Measurements from ENCODE around the gene TK2. TPM values are rescaled to one million over a fixed set of nuclear protein-coding genes. Genes with fewer than 3 reads are reported as not detected.

Gene TK2
- total RNA-seq, 2 experiments from 2014 or later: 3.6 to 5.1 TPM

DNA sequence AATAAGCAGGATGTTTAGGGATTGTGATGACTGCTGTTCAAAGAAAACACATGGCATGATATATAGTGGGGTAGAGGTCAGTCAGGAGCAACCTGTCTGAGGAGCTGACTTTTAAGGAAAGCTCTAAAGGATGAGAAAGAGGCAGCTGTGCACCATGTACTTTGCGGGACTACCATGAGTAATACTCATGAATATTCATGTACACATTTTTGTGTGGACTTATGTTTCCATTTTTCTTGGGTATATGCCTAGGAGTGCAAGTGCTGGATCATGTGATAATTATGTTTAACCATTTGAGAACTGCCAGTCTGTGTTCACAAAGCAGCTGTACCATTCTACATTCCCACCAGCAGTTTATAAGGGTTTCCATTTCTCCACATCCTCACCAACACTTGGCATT, 87.0 kb downstream of the TK2 start:
- H3K27me3 Mint-ChIP-seq: peaks cover 45% of the 10 kb centered on the region
- CTCF ChIA-PET: no interaction called here

DNA sequence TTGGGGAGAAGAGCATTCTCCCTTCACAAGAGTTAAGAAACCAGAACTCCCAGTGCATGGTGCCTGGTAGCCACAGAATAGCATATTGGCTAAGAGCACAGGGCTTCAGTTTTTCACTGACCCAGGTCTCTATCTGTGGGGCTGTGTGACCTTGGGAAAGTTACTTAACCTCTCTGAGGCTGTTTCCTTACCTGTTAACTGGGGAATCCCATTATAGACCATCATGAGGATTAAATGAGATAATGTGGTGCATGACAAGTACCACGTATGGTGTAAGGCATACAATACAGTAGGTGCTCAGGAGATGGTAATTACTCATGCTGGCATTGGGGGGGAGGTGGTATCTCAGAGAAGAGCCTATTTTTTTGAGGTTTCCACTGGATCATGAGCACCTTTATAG, 89.2 kb downstream of the TK2 start:
- Mint-ChIP-seq H3K4me3 (no peak overlapping the region), H3K36me3 (ENCODE audit: low read depth) (no peaks in the 10 kb centered on the region), H3K27ac (no peak overlapping the region), H3K27me3 (peaks cover 37% of the 10 kb centered on the region), H3K4me1 (ENCODE audit: low read depth) (peaks cover 4% of the 10 kb centered on the region), H3K9me3 (no peaks in the 10 kb centered on the region)
- Histone ChIP-seq H3K9me3 (ENCODE audit: control insufficient read depth in 1 of 2, insufficient read depth in 1 of 2, low read length in 2 of 2) (peaks cover 0 to 4% of the 10 kb centered on the region in 2 experiments), H3K4me1 (ENCODE audit: insufficient read depth, low read length) (no peaks in the 10 kb centered on the region), H3K4me3 (ENCODE audit: low read length) (no peak overlapping the region), H3K36me3 (ENCODE audit: insufficient read depth, low read length) (no peaks in the 10 kb centered on the region), H3K27me3 (ENCODE audit: control insufficient read depth in 1 of 2, insufficient read depth in 2 of 2, low read length in 2 of 2) (peaks cover 9 to 13% of the 10 kb centered on the region in 2 experiments), H3K27ac (ENCODE audit: low read depth in 1 of 2, low read length in 2 of 2) (no peak overlapping the region)
- DNase-seq (no peak), ATAC-seq (ENCODE audit: poor library complexity) (no peak)
- POLR2A ChIA-PET: no interaction called here
- intact Hi-C loops (cut with DNase I, micrococcal nuclease): no loop called here
- CTCF ChIA-PET: no interaction called here
- TF ChIP-seq, protein P1, sequence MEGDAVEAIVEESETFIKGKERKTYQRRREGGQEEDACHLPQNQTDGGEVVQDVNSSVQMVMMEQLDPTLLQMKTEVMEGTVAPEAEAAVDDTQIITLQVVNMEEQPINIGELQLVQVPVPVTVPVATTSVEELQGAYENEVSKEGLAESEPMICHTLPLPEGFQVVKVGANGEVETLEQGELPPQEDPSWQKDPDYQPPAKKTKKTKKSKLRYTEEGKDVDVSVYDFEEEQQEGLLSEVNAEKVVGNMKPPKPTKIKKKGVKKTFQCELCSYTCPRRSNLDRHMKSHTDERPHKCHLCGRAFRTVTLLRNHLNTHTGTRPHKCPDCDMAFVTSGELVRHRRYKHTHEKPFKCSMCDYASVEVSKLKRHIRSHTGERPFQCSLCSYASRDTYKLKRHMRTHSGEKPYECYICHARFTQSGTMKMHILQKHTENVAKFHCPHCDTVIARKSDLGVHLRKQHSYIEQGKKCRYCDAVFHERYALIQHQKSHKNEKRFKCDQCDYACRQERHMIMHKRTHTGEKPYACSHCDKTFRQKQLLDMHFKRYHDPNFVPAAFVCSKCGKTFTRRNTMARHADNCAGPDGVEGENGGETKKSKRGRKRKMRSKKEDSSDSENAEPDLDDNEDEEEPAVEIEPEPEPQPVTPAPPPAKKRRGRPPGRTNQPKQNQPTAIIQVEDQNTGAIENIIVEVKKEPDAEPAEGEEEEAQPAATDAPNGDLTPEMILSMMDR (IDR thresholded peaks at IDR 0.05): no peak

More for the DNA sequence above, 87.0 kb downstream of the TK2 start:
- ATAC-seq (ENCODE audit: poor library complexity): no peak
- DNase-seq: no peak
- Histone ChIP-seq H3K36me3 (ENCODE audit: insufficient read depth, low read length) (no peaks in the 10 kb centered on the region), H3K9me3 (ENCODE audit: control insufficient read depth in 1 of 2, insufficient read depth in 1 of 2, low read length in 2 of 2) (peaks cover 0 to 10% of the 10 kb centered on the region in 2 experiments), H3K4me1 (ENCODE audit: insufficient read depth, low read length) (no peaks in the 10 kb centered on the region), H3K4me3 (ENCODE audit: low read length) (no peak overlapping the region), H3K27ac (ENCODE audit: low read depth in 1 of 2, low read length in 2 of 2) (no peak overlapping the region), H3K27me3 (ENCODE audit: control insufficient read depth in 1 of 2, insufficient read depth in 2 of 2, low read length in 2 of 2) (peaks cover 9 to 15% of the 10 kb centered on the region in 2 experiments)
- H3K36me3 Mint-ChIP-seq (ENCODE audit: low read depth): no peaks in the 10 kb centered on the region
- H3K9me3 Mint-ChIP-seq: no peaks in the 10 kb centered on the region
- TF ChIP-seq, protein P1 (IDR thresholded peaks at IDR 0.05): no peak
- intact Hi-C loops (cut with DNase I, micrococcal nuclease): no loop called here
- H3K4me1 Mint-ChIP-seq (ENCODE audit: low read depth): peaks cover 4% of the 10 kb centered on the region
- H3K27ac Mint-ChIP-seq: no peak overlapping the region
- H3K4me3 Mint-ChIP-seq: no peak overlapping the region
- POLR2A ChIA-PET: no interaction called here

DNA sequence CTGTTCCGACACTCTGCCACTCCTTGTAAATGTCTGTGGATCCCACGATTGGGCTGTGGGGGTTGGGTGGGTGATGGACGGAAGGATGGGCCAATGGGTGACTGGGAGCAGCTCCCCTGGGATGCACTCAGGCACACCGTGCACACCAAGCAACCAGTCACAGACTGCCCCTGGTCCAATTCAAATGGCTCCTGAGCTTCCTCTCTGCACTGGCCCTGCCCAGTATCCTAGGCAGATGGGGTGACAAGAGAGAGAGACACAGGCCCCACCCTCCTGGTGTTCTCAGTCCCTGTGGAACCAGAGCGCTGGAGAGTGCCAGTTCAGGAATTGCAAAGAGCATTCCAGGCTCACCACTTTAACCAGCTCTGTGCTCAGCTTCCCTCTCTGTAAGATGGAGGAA, 90.0 kb downstream of the TK2 start:
- Mint-ChIP-seq H3K27me3 (peaks cover 33% of the 10 kb centered on the region), H3K36me3 (ENCODE audit: low read depth) (no peaks in the 10 kb centered on the region), H3K27ac (no peak overlapping the region), H3K4me3 (no peak overlapping the region), H3K9me3 (no peaks in the 10 kb centered on the region), H3K4me1 (ENCODE audit: low read depth) (peaks cover 4% of the 10 kb centered on the region)
- intact Hi-C loops (cut with DNase I, micrococcal nuclease): no loop called here
- H3K36me3 ChIP-seq (ENCODE audit: insufficient read depth, low read length): no peaks in the 10 kb centered on the region
- H3K4me3 ChIP-seq (ENCODE audit: low read length): no peak overlapping the region
- ATAC-seq (ENCODE audit: poor library complexity) (no peak), DNase-seq (no peak)
- ChIA-PET POLR2A (no interaction called here), CTCF (no interaction called here)
- H3K27ac ChIP-seq (ENCODE audit: low read depth in 1 of 2, low read length in 2 of 2): no peak overlapping the region
- H3K4me1 ChIP-seq (ENCODE audit: insufficient read depth, low read length): no peaks in the 10 kb centered on the region
- TF ChIP-seq, protein P1 (IDR thresholded peaks at IDR 0.05): no peak
- peaks cover 9 to 13% of the 10 kb centered on the region in 2 experiments for H3K27me3 ChIP-seq (ENCODE audit: control insufficient read depth in 1 of 2, insufficient read depth in 2 of 2, low read length in 2 of 2)
- H3K9me3 ChIP-seq (ENCODE audit: control insufficient read depth in 1 of 2, insufficient read depth in 1 of 2, low read length in 2 of 2): peaks cover 0 to 4% of the 10 kb centered on the region in 2 experiments

Measured in CD4-positive, alpha-beta T cell (primary cell).